Astrocyte (in vitro differentiated cells and primary cell): Measurements from ENCODE around the gene SH3BGRL2. TPM values are rescaled to one million over a fixed set of nuclear protein-coding genes. Genes with fewer than 3 reads are reported as not detected.

Source experiments
- DNase-seq: peaks from one replicate; pipeline ENCODE4 v3.0.0-alpha.2; 2010; ENCODE audit warnings: low read depth
- FAIRE-seq: peaks from 2 replicates; lab custom pipeline; 2011; peaks lifted over from hg19 to GRCh38; lab: Jason Lieb, UNC
- H2AFZ ChIP-seq: 2 replicates; pipeline ENCODE4 v1.6.0; 2012; ENCODE audit warnings: low read depth, low read length, inconsistent platforms
- H3K27ac ChIP-seq: 2 replicates; pipeline ENCODE4 v1.5.1; 2011; ENCODE audit warnings: low read depth, low read length, inconsistent platforms
- H3K27me3 ChIP-seq: 2 replicates; pipeline ENCODE4 v1.6.0; 2011; ENCODE audit warnings: low read length, inconsistent platforms; ENCODE audit not compliant: insufficient read depth
- H3K36me3 ChIP-seq: 2 replicates; pipeline ENCODE4 v1.5.1; 2011; ENCODE audit warnings: low read length, inconsistent platforms; ENCODE audit not compliant: insufficient read depth
- H3K4me1 ChIP-seq: 2 replicates; pipeline ENCODE4 v1.5.1; 2011; ENCODE audit warnings: low read length, inconsistent platforms; ENCODE audit not compliant: insufficient read depth
- H3K4me2 ChIP-seq: 2 replicates; pipeline ENCODE4 v1.6.0; 2012; ENCODE audit warnings: low read length, inconsistent platforms
- H3K4me3 ChIP-seq: 2 replicates; pipeline ENCODE4 v1.5.1; 2011; ENCODE audit warnings: low read depth, mild to moderate bottlenecking, low read length, inconsistent platforms; ENCODE audit not compliant: insufficient read depth
- H3K79me2 ChIP-seq: 2 replicates; pipeline ENCODE4 v1.6.0; 2012; ENCODE audit warnings: mild to moderate bottlenecking, low read length, inconsistent platforms; ENCODE audit not compliant: insufficient read depth
- H3K9ac ChIP-seq: 2 replicates; pipeline ENCODE4 v1.6.0; 2012; ENCODE audit warnings: mild to moderate bottlenecking, low read length, inconsistent platforms
- H3K9me3 ChIP-seq: 2 replicates; pipeline ENCODE4 v1.5.1; 2012; ENCODE audit warnings: low read depth, mild to moderate bottlenecking, low read length, inconsistent platforms; ENCODE audit not compliant: insufficient read depth
- H4K20me1 ChIP-seq: 2 replicates; pipeline ENCODE4 v1.6.0; 2012; ENCODE audit warnings: low read length, inconsistent platforms; ENCODE audit not compliant: insufficient read depth
- H3K27ac Mint-ChIP-seq: one replicate; pipeline ENCODE4 v1.8.0; 2021; ENCODE audit warnings: mild to moderate bottlenecking, mixed read lengths; ENCODE audit not compliant: unreplicated experiment
- H3K27me3 Mint-ChIP-seq: one replicate; pipeline ENCODE4 v1.8.0; 2021; ENCODE audit warnings: low read depth, mixed read lengths; ENCODE audit not compliant: unreplicated experiment
- H3K36me3 Mint-ChIP-seq: one replicate; pipeline ENCODE4 v1.8.0; 2021; ENCODE audit warnings: low read depth, mixed read lengths; ENCODE audit not compliant: unreplicated experiment
- H3K4me1 Mint-ChIP-seq: one replicate; pipeline ENCODE4 v1.8.0; 2021; ENCODE audit warnings: low read depth, mixed read lengths; ENCODE audit not compliant: unreplicated experiment
- H3K4me3 Mint-ChIP-seq: one replicate; pipeline ENCODE4 v1.8.0; 2021; ENCODE audit warnings: mild to moderate bottlenecking, moderate library complexity, mixed read lengths; ENCODE audit not compliant: unreplicated experiment
- H3K9me3 Mint-ChIP-seq: one replicate; pipeline ENCODE4 v1.8.0; 2021; ENCODE audit warnings: mild to moderate bottlenecking, mixed read lengths; ENCODE audit not compliant: unreplicated experiment
- EZH2 ChIP-seq: IDR thresholded peaks from 2 replicates; pipeline ENCODE4 v1.6.1; 2012; ENCODE audit warnings: mild to moderate bottlenecking, low read length, inconsistent platforms; ENCODE audit not compliant: insufficient read depth
- total RNA-seq: library from RNA; stranded (reverse); gene quantifications from 2 replicates; pipeline ENCODE4 v1.2.1, GENCODE V29; 2021
- TF ChIP-seq, protein P1 (sequence below): IDR thresholded peaks from 2 replicates; pipeline ENCODE4 v1.5.1; 2011; ENCODE audit warnings: low read depth, mild to moderate bottlenecking, inconsistent platforms, low read length, moderate library complexity; ENCODE audit not compliant: insufficient read depth

Gene SH3BGRL2
- total RNA-seq, 1 donor from 2014 or later, result 15.9 TPM

DNA sequence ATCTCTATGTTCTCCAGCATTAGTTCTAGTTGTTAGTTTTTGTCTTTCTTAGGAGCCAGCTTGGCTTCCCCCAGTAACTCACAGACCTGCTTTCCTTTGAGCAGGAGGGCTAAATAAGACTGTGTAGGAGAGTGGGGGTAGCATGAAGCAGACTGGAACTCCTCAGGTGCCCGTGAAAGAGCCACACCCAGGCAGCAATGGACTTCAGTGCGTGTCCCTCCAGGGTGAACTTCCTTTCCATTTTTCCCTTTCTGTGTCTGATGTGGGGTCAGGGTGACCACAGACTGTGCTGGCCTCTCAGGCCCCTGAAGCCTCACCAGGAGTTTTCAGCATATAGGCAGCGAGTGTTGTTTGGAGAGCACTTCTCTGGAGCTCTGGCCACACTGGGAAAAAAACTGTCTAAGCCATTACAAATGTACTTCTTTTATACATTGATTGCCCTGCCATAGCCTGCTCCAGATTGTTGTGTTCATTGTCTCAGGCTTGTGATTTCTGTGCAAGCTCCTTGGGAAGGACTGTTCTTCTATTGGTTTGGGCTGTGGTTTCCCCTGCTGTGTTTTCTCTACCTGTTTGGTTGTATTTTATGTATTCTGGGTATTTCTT, 55.7 kb downstream of the SH3BGRL2 start:
- FAIRE-seq (no peak), DNase-seq (no peak)
- Histone ChIP-seq H3K4me2 (no peak overlapping the region), H3K79me2 (no peaks in the 10 kb centered on the region), H3K4me1 (no peaks in the 10 kb centered on the region), H4K20me1 (no peaks in the 10 kb centered on the region), H3K9ac (no peak overlapping the region), H3K9me3 (no peaks in the 10 kb centered on the region), H3K27ac (no peak overlapping the region), H3K36me3 (no peaks in the 10 kb centered on the region), H3K4me3 (no peak overlapping the region), H3K27me3 (no peaks in the 10 kb centered on the region), H2AFZ (no peak overlapping the region)
- H3K27me3 Mint-ChIP-seq, result no peaks in the 10 kb centered on the region
- TF ChIP-seq EZH2, result no peak
- H3K27ac Mint-ChIP-seq, result no peak overlapping the region
- peaks cover 10% of the 10 kb centered on the region for H3K4me1 Mint-ChIP-seq
- no peak overlapping the region for H3K4me3 Mint-ChIP-seq
- no peaks in the 10 kb centered on the region for H3K9me3 Mint-ChIP-seq
- H3K36me3 Mint-ChIP-seq, result peaks cover under 1% of the 10 kb centered on the region

DNA sequence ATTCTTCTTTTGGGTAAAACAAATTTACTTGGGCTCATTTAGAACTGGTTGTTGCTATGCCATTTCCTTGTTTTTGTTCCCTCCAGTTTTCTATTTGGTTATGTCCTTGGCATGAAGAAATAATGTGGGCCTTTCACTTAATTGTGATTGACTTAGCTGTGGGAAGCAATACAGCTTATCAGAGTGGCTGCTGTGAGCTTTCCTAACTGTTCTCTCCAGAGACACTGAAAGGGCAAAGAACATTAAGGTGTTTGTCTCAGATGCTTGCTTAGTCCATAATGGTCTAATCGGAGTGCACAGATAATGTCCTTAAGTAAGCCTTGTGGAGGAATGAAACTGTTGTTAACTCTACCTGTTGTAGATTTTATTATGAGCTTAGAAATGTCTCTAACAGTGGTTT, 56.6 kb downstream of the SH3BGRL2 start:
- Mint-ChIP-seq H3K4me3 (no peak overlapping the region), H3K9me3 (no peaks in the 10 kb centered on the region), H3K27me3 (no peaks in the 10 kb centered on the region), H3K27ac (no peak overlapping the region), H3K36me3 (peaks cover 1% of the 10 kb centered on the region), H3K4me1 (peaks cover 10% of the 10 kb centered on the region)
- no peak for DNase-seq
- Histone ChIP-seq H2AFZ (no peak overlapping the region), H3K4me1 (no peaks in the 10 kb centered on the region), H3K27me3 (no peaks in the 10 kb centered on the region), H4K20me1 (no peaks in the 10 kb centered on the region), H3K9me3 (no peaks in the 10 kb centered on the region), H3K9ac (no peak overlapping the region), H3K36me3 (no peaks in the 10 kb centered on the region), H3K27ac (no peak overlapping the region), H3K79me2 (no peaks in the 10 kb centered on the region), H3K4me3 (no peak overlapping the region), H3K4me2 (no peak overlapping the region)
- TF ChIP-seq EZH2, result no peak
- TF ChIP-seq, protein P1, sequence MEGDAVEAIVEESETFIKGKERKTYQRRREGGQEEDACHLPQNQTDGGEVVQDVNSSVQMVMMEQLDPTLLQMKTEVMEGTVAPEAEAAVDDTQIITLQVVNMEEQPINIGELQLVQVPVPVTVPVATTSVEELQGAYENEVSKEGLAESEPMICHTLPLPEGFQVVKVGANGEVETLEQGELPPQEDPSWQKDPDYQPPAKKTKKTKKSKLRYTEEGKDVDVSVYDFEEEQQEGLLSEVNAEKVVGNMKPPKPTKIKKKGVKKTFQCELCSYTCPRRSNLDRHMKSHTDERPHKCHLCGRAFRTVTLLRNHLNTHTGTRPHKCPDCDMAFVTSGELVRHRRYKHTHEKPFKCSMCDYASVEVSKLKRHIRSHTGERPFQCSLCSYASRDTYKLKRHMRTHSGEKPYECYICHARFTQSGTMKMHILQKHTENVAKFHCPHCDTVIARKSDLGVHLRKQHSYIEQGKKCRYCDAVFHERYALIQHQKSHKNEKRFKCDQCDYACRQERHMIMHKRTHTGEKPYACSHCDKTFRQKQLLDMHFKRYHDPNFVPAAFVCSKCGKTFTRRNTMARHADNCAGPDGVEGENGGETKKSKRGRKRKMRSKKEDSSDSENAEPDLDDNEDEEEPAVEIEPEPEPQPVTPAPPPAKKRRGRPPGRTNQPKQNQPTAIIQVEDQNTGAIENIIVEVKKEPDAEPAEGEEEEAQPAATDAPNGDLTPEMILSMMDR, result no peak
- FAIRE-seq, result no peak

DNA sequence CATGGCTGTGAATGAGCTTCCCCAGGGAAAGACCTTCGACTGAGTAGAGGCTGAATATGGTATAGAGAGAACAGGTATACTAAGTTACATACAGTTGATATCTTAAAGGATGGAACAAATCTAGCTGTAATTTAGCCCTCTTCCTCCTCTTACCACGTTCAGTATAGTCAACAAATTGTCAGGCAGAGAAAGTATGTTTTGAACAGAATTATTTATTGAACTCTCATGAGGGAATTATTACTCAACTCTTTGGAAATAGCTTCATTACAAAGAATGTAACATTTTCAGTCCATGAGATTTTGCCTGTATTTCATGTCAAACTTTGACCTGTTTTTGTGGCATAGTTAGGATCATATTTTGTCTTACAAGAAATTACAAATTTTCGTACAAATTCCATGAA, 63.0 kb downstream of the SH3BGRL2 start:
- H3K36me3 Mint-ChIP-seq, result peaks cover 1% of the 10 kb centered on the region

More for the DNA sequence above, 63.0 kb downstream of the SH3BGRL2 start:
- Histone ChIP-seq H4K20me1 (peaks cover 4% of the 10 kb centered on the region), H2AFZ (no peak overlapping the region), H3K79me2 (no peaks in the 10 kb centered on the region), H3K27ac (no peak overlapping the region), H3K27me3 (no peaks in the 10 kb centered on the region), H3K36me3 (no peaks in the 10 kb centered on the region), H3K4me1 (no peaks in the 10 kb centered on the region), H3K4me3 (no peak overlapping the region), H3K9me3 (no peaks in the 10 kb centered on the region), H3K4me2 (no peak overlapping the region), H3K9ac (no peak overlapping the region)
- H3K9me3 Mint-ChIP-seq, result no peaks in the 10 kb centered on the region
- no peak for DNase-seq
- FAIRE-seq, result no peak
- no peak overlapping the region for H3K27ac Mint-ChIP-seq
- TF ChIP-seq EZH2, result no peak
- TF ChIP-seq, protein P1, result no peak
- H3K27me3 Mint-ChIP-seq, result no peaks in the 10 kb centered on the region
- no peaks in the 10 kb centered on the region for H3K4me1 Mint-ChIP-seq
- no peak overlapping the region for H3K4me3 Mint-ChIP-seq
